ENCODE measurements around the gene MSI1. TPM values are rescaled to one million over a fixed set of nuclear protein-coding genes. Genes with fewer than 3 reads are reported as not detected.
A peak's percentile ranks its signal among the peaks of the same experiment; 100 is the strongest.
"Not testable (repeated sequence)": the region's sequence is repeated elsewhere in the genome, so short reads cannot be mapped to it uniquely, and the experiment has no call there.

MSI1 gene
- total RNA-seq, 1 donor from 2014 or later, result 229 TPM

DNA sequence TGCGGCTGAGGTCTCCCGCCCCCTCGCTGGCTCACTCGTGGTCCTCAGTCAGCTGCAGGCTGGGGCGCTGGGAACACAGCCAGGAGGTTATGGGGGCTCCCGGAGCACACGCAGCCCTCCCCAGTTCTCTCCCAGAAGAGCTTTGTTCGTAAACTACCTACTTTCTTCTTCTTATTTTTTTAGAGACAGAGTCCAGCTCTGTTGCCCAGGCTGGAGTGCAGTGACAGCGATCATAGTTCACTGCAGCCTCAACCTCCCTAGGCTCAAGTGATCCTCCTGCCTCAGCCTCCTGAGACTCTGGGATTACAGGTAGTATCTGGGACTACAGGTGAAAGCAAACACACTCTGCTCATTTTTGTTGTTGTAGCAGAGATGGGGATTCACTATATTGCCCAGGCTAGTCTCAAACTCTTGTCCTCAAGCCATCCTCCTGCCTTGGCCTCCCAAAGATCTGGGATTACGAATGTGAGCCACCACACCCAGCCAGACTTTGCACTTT, 25.9 kb downstream of the MSI1 start:
- peak overlapping the region; percentile 23 for H3K4me3 Mint-ChIP-seq
- TF ChIP-seq, protein P1, sequence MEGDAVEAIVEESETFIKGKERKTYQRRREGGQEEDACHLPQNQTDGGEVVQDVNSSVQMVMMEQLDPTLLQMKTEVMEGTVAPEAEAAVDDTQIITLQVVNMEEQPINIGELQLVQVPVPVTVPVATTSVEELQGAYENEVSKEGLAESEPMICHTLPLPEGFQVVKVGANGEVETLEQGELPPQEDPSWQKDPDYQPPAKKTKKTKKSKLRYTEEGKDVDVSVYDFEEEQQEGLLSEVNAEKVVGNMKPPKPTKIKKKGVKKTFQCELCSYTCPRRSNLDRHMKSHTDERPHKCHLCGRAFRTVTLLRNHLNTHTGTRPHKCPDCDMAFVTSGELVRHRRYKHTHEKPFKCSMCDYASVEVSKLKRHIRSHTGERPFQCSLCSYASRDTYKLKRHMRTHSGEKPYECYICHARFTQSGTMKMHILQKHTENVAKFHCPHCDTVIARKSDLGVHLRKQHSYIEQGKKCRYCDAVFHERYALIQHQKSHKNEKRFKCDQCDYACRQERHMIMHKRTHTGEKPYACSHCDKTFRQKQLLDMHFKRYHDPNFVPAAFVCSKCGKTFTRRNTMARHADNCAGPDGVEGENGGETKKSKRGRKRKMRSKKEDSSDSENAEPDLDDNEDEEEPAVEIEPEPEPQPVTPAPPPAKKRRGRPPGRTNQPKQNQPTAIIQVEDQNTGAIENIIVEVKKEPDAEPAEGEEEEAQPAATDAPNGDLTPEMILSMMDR (conservative IDR thresholded peaks at IDR 0.05), result no peak
- H3K27me3 Mint-ChIP-seq (ENCODE audit: low read depth), result peaks cover 2% of the 10 kb centered on the region
- peaks cover 14% of the 10 kb centered on the region for H3K4me1 Mint-ChIP-seq
- H3K9me3 Mint-ChIP-seq, result peaks cover 5% of the 10 kb centered on the region
- no peak overlapping the region for H3K27ac Mint-ChIP-seq (ENCODE audit: unreplicated experiment)
- H3K36me3 Mint-ChIP-seq (ENCODE audit: low read depth), result peaks cover 13% of the 10 kb centered on the region
- DNase-seq (ENCODE audit: low read depth, low spot score), result no peak

DNA sequence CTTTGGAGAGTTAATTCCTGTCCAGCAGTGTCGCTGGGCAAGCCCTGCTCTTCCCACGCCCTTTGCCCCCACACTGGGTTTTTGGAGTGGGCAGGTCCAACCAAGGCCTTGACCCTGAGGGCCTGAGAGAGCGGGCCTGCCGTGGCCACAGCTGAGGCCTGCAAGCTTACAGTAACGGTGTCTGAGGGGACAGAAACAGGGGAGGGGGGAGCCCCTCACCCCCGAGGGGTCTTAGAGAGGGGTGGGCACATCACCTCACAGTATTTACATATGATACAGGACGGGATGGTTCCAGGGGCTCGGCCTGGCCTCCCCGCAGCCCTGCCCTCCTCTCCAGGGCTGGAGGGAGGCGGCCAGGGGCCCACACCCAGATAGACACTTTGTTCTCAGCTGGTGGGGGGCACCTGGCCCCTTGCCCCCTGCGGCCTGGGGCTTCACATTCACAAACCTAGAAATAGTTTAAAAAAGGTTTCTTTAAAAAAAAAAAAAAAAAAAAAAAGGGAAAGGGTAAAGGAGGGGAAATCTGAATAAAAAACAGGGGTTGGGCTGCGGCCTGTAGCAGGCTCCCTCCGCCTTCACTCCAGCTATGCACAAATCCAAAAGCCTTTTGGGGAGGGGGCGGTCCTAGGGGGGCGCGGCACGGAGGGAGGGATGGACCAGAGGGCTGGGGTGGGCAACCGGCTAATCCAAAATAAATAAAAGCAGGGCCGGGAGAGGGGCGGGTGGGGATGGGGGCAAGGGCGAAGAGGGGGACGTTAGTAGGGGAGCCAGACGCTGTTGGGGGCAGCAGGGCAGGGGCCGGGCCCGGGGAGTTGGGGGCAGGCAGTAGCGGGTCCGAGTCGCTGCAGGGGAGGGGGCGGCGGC, 26.6 kb downstream of the MSI1 start:
- H3K27ac Mint-ChIP-seq (ENCODE audit: unreplicated experiment), result no peak overlapping the region

DNA sequence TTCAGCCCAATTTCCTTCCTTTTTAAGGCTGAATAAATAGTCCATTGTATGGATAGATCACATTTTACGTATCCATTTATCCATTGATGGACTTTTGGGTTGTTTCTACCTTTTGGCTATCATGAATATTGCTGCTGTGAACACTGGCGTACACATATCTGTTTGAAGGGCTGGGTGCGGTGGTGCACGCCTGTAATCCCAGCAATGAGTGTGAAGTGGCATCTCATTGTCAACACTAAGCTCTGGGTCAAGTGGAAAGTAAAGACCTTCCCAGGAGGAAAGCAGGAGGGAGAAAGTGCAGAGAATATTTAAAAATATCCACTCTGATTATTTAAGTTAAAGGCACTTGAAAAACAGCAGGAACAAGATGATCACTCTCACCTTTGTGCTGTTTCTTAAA, 29.7 kb downstream of the MSI1 start:
- H3K36me3 Mint-ChIP-seq (ENCODE audit: low read depth), result peaks cover 26% of the 10 kb centered on the region
- no peak overlapping the region for H3K27ac Mint-ChIP-seq (ENCODE audit: unreplicated experiment)

More for the DNA sequence above, 26.6 kb downstream of the MSI1 start:
- Mint-ChIP-seq H3K9me3 (peaks cover 12% of the 10 kb centered on the region), H3K4me3 (no peak overlapping the region), H3K27me3 (ENCODE audit: low read depth) (peaks cover 2% of the 10 kb centered on the region), H3K36me3 (ENCODE audit: low read depth) (peaks cover 20% of the 10 kb centered on the region), H3K4me1 (peaks cover 14% of the 10 kb centered on the region)
- TF ChIP-seq, protein P1 (conservative IDR thresholded peaks at IDR 0.05), result no peak
- no peak for DNase-seq (ENCODE audit: low read depth, low spot score)

DNA sequence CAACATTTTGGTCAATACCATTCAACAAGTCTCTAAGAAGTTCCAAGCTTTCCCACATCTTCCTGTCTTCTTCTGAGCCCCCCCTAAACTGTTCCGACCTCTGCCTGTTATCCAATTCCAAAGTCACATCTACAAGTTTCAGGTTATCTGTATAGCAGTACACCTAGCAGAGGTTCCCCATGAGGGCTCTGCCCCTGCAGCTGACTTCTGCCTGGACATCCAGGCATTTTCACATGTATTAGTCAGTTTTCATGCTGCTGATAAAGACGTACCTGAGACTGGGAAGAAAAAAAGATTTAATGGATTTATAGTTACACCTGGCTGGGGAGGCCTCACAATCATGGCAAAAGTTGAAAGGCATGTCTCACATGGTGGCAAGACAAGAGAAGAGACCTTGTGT, 31.2 kb downstream of the MSI1 start:
- H3K4me1 Mint-ChIP-seq, result peaks cover 7% of the 10 kb centered on the region
- TF ChIP-seq, protein P1 (conservative IDR thresholded peaks at IDR 0.05), result no peak
- H3K9me3 Mint-ChIP-seq, result peaks cover 22% of the 10 kb centered on the region

More for the DNA sequence above, 29.7 kb downstream of the MSI1 start:
- Mint-ChIP-seq H3K4me3 (no peak overlapping the region), H3K4me1 (peaks cover 14% of the 10 kb centered on the region), H3K27me3 (ENCODE audit: low read depth) (peaks cover 4% of the 10 kb centered on the region), H3K9me3 (peaks cover 22% of the 10 kb centered on the region)
- TF ChIP-seq, protein P1 (conservative IDR thresholded peaks at IDR 0.05), result no peak
- DNase-seq (ENCODE audit: low read depth, low spot score), result no peak

DNA sequence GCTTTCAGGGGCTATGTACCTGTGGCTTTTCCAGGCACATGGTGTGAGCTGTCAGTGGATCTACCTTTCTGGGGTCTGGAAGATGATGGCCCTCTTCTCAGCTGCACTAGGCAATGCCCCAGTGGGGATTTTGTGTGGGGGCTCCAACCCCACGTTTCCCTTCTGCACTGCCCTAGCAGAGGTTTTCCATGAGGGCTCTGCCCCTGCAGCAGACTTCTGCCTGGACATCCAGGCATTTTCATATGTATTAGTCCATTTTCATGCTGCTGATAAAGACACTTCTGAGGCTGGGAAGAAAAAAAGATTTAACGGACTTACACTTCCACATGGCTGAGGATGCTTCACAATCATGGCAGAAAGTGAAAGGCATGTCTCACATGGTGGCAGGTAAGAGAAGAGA, 32.6 kb downstream of the MSI1 start:
- H3K4me1 Mint-ChIP-seq; H3K27ac Mint-ChIP-seq (ENCODE audit: unreplicated experiment); H3K27me3 Mint-ChIP-seq (ENCODE audit: low read depth); DNase-seq (ENCODE audit: low read depth, low spot score); H3K4me3 Mint-ChIP-seq: not testable (repeated sequence)
- Mint-ChIP-seq H3K9me3 (peaks cover 22% of the 10 kb centered on the region), H3K36me3 (ENCODE audit: low read depth) (peaks cover 20% of the 10 kb centered on the region)

More for the DNA sequence above, 31.2 kb downstream of the MSI1 start:
- peaks cover 4% of the 10 kb centered on the region for H3K27me3 Mint-ChIP-seq (ENCODE audit: low read depth)
- H3K4me3 Mint-ChIP-seq, result no peak overlapping the region
- peaks cover 20% of the 10 kb centered on the region for H3K36me3 Mint-ChIP-seq (ENCODE audit: low read depth)
- DNase-seq (ENCODE audit: low read depth, low spot score), result no peak
- H3K27ac Mint-ChIP-seq (ENCODE audit: unreplicated experiment), result no peak overlapping the region

DNA sequence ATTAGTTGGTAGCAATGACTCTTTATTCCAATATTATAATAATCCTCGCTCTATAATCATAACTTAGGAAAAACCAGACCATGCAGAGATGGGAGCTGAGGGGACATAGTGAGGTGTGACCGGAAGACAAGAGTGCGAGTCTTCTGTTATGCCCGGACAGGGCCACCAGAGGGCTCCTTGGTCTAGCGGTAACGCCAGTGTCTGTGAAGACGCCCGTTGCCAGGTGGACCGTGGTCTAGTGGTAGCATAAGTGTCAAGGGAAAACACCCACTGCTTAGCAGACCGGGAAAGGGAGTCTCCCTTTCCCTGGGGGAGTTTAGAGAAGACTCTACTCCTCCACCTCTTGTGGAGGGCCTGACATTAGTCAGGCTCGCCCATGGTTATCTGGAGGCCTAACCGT, 33.5 kb downstream of the MSI1 start:
- peak; percentile 61 for DNase-seq (ENCODE audit: low read depth, low spot score)
- Mint-ChIP-seq H3K9me3 (peaks cover 22% of the 10 kb centered on the region), H3K36me3 (ENCODE audit: low read depth) (peaks cover 20% of the 10 kb centered on the region)
- TF ChIP-seq, protein P1 (conservative IDR thresholded peaks at IDR 0.05), result peak; percentile 75
- H3K4me3 Mint-ChIP-seq; H3K4me1 Mint-ChIP-seq; H3K27me3 Mint-ChIP-seq (ENCODE audit: low read depth); H3K27ac Mint-ChIP-seq (ENCODE audit: unreplicated experiment): not testable (repeated sequence)

All from neural crest cell (in vitro differentiated cells).